NCI-H146 treated with DMSO at 0.1 percent for 48 hours (cell line): ENCODE results near the gene MS4A5.

ENCODE experiments used
- DNase-seq: peaks from one replicate; lab custom pipeline; 2025; ENCODE audit not compliant: unreplicated experiment; lab: John Stamatoyannopoulos, UW

Gene MS4A5

GRCh38 chr11:60477035-60477445, 47.7 kb downstream of the MS4A5 start:
- DNase-seq = no peak

GRCh38 chr11:60482361-60482760, 53.0 kb downstream of the MS4A5 start:
- DNase-seq = no peak

- DNase-seq = no peak
Observed at GRCh38 chr11:60485987-60486386, 56.6 kb downstream of the MS4A5 start.

GRCh38 chr11:60492488-60493009, 63.2 kb downstream of the MS4A5 start, which contains the start of gene MS4A12:
TSS of gene MS4A12 (plus strand) at chr11:60492778. CDS start at chr11:60497319, 4,541 bp downstream.
- DNase-seq = no peak

GRCh38 chr11:60493454-60493853, 64.1 kb downstream of the MS4A5 start:
- DNase-seq = no peak
